NCI-H2196 treated with DMSO at 0.1 percent for 48 hours (cell line): ENCODE measurements around the gene SH2B3.

Experiments
- DNase-seq: peaks from one replicate; lab custom pipeline; 2025; ENCODE audit not compliant: unreplicated experiment; lab: John Stamatoyannopoulos, UW

The SH2B3 gene

DNA sequence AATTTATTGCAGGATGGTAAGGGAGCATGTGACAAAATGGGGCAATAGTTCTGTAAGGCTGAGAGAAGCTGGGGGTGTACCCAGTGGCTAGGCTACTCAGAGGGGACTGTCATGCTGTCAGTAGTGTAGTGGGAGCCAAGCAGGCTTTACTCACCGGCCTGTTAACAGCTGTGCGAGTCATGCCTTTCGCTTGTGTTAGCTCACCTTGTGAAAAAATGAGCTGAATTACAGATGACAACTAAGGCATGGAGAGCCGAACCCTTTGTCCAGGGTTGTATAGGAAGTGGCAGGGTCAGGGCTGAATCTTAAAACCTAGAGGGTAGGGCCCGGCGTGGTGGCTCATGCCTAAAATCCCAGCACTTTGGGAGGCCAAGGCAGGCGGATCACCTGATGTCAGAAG, 37.9 kb downstream of the SH2B3 start:
- DNase-seq = no peak

DNA sequence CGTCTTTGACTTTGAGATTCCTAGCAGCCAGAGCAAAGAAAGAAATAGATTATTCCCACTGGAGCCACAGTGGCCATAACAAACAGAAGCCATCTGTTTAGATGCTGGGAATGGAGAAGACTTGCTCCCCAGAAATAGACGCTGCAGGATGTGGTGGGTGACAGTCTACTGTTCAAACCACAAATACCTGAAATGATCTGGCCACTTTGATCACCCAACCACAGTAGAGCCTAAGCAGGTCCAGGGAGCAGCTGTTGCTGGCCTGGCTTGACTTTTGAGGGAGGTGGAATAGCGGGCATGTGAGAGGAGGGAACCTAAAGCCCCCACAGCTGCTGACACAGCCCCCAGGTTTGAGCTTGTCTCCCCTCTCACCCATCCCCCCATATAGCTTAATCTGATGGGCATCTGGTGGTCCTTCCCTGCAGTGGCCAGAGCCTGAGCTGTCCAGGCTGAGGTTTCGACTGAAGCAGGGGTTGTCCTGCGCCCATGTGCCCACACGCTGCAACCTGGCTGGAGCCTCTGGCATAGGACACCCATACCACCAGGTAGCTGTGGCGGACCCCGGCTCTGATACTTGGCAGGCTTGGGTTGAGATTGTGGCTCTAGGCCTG, 38.7 kb downstream of the SH2B3 start:
- DNase-seq = no peak

DNA sequence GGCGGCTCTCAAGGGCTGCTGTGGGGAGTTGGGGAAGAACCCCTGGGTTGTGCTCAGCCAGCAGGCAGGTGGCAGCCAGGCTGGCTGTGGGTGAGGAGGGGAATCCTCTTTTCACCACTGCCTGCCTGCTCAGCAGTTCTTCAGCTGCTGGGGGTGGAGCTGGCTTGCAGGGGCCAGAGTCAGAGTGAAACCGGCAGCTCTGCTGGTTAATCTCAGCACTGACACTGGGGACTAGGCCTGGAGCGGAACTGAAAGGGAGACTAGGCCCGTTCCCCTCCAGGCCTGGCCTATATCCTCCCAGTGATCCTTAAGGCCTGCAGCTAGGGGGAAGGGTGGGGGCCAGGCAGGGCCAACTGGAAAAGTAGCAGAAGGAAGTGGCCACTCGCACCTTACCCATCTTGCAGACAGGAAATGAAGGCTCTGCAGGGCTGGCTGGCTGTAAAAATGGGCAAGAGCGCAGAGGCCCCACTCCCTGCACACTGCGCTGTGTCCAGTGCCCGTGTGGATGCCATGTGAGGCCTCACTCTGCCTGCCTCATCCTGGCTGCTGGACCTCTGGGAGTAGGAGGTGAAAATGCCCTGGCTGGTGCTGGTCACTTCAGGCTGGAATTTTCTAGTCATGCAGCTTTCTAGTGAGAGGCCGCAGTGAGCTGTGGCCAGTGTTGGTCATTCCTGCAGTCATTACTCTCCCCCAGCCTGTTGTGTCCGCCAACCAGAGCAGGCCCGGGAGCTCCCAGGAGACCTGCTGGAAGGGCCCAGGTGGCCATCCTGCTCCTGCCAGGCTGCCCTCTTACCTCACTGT, 39.4 kb downstream of the SH2B3 start:
- peak; percentile 26 for DNase-seq

DNA sequence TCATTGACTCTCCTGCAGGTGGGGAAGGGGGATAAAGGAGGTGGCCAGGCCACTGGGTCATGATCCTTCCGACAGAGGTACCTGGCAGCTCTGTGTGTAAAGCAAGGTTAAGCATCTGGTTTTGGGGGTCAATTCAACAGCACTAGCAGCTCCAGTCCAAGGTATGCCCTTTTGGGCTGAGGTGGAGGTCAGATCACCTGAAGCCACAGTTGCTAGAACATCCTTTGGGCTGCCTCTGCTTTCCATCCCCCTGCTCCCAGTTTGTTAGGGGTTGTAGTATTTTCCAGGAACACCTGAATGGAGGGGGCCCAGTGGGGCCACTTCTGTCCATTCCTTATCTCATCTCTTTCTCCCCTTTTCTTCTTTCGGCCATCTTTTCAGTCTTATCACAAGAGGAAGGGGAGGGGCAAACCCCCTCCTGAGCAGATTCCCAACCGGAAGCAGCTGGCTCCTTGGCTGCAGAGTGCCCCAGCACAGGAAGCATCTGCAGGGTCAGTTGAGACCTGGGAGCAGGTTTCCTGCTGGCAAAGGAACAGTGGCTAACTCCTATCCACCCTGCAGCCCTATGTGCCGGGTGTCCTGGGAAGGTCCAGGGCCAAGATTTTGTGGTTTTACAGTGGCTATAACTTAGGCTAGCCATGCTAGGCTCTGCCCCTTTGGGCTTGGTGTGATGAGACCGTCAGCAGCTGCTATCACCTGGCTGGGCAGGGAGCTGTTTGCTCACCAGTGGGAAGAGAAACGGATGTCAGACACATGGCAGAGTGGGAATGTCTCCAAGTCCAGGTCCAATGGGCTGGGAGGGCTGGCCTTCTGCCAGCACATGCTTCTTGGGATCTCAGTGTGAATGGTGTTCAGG, 40.2 kb downstream of the SH2B3 start:
- peak; percentile 85 for DNase-seq

DNA sequence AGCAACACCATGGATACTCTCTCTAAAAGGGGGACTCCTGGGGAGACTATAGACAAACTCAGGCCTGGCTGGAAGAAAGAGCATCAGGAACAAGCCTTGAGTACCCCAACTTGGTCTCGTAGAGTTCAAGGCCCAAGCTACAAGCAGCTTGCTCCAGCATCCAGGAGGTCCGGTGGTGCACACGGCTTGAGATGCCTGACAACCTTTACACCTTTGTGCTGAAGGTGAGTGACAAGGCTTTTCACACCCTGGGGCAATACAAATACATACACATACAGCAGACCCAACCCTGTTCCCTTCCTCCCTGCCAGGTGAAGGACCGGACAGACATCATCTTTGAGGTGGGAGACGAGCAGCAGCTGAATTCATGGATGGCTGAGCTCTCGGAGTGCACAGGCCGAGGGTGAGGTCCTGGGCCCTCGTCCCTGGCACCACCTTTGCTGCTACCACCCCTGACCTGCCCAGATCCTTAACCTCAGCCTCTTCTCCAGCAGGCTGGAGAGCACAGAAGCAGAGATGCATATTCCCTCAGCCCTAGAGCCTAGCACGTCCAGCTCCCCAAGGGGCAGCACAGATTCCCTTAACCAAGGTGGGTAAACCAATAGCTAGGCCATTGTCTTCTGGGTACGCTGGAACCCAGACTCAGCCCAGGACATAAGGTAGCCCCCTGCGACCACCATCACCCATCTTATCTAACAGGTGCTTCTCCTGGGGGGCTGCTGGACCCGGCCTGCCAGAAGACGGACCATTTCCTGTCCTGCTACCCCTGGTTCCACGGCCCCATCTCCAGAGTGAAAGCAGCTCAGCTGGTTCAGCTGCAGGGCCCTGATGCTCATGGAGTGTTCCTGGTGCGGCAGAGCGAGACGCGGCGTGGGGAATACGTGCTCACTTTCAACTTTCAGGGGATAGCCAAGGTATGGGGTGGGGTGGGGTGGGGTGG, 41.2 kb downstream of the SH2B3 start:
- no peak for DNase-seq

DNA sequence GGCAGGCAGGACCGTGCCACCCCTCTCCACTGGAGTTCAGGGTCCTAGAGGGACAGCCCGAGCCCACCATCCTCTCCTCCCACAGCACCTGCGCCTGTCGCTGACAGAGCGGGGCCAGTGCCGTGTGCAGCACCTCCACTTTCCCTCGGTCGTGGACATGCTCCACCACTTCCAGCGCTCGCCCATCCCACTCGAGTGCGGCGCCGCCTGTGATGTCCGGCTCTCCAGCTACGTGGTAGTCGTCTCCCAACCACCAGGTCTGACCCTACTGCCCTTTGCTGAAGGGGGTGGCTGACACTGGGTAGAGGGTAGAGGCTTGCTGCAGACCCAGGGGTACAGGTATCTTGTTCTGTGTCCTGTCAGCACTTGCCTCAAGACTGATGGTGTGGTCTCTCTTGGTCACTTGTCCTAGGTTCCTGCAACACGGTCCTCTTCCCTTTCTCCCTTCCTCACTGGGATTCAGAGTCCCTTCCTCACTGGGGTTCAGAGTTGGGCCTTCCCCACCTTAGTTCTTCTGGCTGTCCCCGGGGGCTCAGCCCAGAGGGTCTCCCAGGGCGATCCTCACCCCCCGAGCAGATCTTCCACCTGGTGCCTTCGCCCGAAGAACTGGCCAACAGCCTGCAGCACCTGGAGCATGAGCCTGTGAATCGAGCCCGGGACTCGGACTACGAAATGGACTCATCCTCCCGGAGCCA, 42.0 kb downstream of the SH2B3 start:
- no peak for DNase-seq

DNA sequence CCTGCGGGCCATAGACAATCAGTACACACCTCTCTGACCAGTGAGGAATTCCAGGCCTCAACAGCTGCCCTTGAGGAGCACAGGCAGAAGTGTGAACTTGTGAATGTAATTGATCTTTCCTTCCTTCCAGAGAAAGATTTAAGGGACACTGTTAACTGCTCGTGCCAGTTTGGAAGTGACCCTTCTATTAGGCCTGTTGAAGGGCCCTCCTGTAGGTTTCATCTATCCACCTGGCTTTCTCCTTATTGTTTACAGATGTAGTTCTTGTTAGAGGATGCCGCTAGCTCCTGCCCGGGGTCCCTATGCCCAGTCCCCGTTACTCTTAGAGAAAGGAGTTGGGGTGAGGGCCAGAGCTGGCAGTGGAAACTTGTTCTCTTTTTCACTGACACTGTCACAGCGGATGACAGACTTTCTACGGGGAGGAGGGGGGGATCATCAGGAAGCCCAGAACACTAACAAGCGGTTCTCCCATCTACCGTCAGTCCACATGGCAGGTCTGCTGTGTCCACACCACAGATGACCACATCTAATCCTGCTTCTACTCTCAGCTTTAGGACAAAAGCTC, 42.6 kb downstream of the SH2B3 start:
- DNase-seq = no peak

DNA sequence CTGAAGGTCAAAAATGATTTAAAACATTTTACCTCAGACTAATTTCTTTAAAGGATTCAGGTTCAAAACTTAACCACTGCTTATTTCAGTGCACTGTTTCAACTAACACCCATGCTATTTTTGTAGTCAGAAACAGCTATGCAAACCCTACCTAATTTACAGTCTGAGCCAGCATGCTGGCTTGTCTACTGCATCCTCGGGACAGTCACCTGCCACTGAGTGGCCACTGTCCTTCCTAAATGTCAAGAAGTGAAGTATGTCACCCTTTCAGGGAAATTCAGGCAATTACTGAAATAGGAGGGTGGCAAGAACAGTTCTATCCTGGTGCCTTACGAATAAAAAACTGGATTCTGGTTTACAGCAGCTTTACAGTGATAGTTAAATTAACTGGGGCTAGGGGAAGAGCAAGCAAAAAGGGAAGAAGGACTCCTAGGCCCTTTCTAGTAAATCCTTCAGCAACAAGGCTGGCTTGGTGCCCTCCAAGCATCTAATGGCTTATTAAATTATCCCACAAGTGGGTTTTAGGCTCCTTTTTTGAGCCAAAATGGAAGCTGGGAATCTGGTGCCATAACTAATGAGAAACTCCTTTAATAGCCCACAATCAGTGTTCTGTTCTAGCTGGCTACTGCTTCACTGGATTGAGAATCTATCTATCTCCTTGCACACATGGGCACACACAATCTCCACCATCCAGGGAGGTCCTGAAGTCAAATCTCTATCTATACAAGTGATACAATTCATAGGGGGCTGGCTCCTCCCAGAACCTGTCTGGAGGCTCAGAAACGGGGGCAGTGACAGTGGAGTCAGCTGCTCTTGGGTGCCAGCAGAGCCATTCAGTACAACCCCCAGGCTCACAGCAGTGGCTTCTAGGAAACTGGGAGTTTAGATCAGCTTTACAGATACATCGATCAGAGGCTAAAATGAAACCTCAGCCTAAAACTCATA, 43.4 kb downstream of the SH2B3 start:
- no peak for DNase-seq

DNA sequence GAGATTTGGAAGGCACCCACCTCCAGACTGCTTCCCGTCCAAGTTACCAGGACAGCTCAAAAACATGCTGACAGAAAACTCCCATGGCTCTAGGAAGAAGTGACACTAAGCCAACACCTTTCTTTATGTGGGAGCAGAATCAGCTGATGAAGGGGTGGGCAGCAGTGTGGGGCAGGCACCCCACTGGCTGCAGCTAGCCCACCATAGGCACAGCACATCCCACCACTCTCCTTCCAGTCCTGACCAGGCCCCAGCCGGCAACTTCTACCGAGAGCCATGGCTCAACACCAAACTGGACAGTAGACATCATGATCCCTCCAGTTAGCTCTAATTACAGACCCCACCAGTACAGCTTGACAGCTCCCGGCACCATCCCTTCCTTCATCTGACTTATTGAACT, 45.0 kb downstream of the SH2B3 start:
- no peak for DNase-seq

DNA sequence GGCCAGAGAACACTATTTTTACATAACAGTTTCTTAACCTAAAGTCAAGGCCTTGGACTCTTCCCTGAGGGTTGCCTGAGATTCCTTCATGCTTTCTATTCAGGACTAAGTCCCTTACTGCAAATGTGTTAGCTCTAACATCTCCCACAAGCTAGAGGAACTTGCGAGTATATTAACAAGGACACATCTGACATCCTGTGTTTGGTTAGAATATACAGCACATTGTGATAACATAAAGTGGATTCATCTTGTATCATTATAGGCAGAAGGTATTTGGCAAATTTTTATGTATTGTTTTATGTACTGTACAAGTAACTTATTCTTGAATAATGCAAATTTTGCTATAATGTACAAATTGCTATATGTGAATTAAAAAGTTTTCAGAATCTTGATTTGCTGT, 45.5 kb downstream of the SH2B3 start:
- DNase-seq = no peak

DNA sequence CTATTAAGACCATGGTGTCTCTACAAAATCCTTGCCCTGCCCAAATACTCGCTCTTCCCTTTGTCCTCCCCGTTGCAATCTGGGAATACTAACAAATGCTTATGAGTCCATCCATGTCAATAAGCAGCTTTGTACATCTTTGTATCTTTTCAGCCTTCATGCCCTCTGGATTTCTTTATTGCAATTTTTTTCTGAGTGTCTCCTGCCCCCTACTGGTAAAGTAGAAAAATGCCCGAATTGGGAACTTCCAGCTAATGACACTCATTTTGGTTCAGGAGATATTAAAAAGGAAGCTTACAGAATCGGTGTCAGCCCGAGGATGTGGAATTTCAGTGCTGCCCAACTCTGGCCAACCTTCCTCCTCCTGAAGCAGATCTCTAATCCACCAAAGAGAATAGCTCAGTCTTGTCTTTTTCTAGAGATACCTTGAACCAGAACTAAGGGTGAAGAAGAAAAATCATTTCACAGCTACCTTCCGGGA, 46.0 kb downstream of the SH2B3 start:
- DNase-seq = peak; percentile 69

DNA sequence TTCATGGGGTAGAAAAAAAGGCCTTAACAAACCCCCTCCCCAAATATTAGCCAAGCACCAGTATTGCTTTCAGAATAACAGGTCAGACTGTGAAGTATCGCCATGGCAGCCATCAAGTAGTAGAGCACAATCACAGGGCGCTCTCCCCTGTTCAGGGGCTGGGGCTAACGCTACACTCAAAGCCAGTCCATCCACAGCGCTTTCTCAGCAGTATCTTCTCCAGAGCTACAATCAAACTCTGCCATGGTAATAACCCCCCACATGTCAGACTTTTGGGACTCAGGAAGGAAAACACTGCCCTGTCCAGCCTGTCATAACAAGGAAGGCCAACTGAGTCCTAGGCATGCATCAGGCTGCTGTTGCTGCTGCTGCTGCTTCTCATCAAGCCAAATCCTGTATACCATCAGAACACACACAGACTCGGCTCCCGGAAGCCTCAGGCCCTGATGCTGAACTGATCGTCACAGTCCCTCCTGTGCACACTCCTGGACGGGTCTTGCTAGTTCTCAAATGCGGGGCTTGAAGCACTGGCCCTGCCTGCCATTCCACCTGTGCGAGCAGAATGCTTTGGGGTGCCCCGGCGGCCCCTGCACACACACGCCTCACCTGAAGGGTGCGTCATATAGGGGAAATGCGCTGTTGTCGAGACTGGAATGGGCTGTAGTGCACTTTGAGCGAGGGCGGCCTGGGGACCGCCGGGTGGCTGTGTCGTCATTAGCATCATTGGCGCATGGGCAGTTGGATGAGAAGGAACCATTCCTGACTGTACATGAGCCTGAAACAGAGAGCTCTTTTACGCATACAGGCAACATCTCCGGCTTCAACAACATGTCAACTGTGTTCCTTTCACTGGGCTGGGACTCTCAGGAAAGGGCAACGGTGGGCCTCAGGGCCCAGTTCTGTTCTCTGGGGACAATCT, 47.6 kb downstream of the SH2B3 start:
- no peak for DNase-seq

DNA sequence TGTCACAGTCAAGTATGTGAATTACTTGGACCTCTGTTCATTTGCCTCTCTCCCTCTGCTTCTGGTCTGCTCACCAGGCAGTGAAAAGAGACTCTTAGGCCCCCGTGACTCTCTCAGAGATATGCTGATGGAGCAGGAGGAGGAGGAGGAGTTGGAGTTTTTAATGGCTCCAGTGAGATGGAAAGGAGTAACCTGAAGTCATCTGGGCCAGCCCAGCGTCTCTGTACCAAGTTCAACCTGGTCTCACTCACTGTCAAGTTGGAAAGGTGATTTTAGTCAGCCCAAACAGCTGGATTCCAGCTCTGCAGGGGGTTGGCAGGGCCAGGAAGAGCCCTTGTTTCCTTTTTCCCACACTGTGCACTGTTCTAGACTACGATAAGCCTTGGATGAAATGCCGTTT, 48.6 kb downstream of the SH2B3 start:
- DNase-seq = no peak

DNA sequence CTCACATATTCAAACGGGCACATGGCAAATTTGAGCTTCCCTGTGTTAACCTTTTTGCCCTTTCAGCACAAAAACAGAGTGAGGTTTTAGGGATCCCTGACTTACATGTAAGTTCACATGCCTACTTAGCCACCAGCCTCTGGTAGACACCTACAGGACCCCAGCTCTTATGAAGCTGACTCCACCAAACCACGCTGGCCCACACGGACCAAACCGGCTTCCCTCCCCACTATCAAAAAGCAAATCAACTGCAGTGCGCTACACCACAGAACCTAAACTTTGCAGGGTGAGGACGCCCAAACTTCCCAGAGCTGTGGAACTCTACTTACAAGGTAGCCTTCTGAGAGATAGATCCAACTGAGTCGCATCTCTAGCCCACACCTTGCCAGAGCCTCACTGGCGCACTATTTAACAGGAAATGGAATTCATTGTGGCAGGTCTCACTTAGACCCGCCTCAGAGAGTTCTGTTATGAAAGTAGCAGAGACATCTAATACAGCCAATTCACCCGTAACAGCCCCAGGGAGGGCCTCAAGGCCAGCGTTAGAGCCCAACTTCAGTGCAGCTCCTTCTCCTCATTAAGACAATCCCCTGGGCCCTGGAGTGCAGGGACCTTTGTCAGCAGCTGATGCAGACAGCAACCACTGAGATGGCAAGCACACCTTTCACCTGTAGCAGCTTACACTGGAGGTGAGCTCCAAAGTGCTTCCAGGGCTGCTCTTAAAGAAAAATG, 49.2 kb downstream of the SH2B3 start:
- DNase-seq = no peak

DNA sequence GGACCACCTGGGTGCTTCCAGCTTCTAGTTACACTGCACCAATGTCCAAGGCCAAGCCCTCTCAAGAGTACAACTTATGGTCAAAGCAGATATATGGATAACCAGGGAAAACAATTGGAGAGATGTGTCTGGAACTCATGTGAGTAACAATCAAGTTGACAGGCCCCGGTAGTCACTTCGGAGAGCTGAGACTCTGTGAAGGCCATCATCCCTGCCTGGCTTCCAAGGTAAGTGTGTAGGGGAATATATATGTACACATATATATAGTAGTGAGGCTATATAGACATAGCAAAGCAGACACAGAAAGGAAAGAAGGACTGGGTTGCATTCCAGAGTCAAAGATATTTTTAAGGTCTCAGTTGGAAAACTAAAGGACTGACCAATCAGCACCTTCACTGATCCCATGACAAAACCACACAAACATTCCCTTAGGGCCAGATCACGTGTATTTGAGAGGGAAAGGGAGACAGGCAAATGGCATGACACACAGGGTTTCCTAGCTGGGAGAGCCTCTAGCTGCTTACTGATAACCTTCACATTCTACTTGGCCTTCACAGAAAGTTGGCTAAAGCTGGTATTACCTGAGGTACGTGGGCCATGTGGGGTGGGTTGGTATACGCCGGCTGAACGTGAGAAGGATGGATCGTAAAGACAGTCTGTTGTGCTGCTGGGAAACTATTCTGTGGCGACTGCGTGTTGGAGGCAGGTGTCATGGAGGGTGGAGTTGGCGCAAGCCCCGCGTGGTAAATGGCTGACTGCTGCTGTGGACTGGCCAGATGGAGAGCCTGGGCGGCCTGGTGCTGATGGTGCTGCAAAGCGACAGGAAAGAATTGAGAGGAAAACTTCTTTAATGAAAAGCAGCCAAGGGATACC, 50.0 kb downstream of the SH2B3 start:
- DNase-seq = no peak

DNA sequence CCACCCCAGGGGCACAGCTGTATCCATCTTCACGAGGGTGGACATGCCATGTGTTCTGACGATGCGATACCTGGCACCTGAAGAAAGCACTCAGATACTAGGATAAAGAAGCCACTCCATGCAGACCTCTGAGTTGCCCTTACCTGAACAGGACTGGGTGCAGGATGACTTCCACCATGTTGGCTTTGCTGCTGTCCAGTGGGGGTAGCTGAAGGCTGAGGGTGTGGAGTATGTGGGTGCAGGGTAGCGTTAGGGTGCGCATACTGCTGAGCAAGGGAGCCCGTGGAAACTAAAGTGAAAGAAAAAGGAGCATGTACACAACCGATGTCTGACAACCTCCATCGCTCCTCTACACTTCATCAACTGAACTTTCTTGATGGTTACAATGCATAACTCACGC, 51.3 kb downstream of the SH2B3 start:
- DNase-seq = no peak
